ENCODE results near the gene SELENOS.

Gene SELENOS

DNA sequence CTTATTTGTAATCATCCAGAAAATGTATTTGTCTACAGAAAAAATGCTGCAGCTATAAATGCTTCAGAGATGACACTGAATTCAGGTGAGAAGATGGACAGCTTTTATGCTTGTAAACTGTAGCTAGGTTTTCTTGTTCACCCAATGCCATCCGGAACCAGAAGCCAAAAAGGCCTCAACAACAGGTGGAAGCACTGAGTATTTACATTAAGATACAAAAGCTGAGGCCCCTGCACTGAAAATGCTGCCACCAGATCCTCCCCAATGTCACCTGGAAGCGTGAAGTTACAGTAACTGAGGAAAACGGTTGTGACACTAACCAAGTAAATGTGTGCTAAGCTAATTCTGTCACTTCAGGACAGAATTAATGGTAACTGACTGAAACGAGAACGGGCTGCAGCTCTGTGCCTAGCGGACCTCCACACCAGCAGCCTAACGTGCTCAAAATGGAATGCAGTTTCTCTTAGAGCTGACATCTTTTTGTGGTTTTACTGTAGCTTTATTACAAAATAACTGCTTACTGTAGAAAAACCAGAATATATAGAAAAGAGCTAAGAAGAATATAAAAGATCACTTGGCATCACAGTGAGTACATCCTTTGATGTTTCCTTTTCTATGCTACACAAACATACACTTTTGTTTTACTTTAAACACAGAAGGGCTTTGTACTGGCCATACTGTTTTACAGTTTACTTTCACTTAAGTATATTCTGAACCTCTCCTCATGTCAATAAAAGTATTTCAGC lies 33.1 kb downstream of the SELENOS start:
- DNase-seq (ENCODE audit: low read depth): no peak
- H3K4me3 ChIP-seq (ENCODE audit: low read depth, low read length): no peak overlapping the region
- TF ChIP-seq CTCF (IDR thresholded peaks at IDR 0.05; ENCODE audit: insufficient read depth, low read depth, low read length, missing control alignments): no peak

DNA sequence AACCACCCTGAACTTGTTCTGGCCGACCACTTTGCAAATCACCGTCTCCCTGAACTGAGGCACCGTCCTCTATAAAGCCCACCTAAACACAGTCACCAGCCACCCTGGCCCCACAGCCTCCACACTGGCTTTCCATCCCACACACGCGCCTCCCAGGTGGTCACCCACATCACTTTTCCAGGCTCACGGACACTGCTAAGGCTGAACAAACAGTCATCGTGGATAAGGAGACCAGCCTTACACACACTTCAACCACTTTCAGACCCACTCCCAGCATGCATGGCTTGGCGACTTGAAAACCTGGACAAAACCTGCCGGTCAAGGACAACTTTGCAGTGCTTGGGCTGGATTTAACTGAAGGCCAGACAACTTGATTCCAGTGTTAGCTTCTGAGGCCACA lies 33.9 kb downstream of the SELENOS start:
- no peak overlapping the region for H3K4me3 ChIP-seq (ENCODE audit: low read depth, low read length)
- TF ChIP-seq CTCF (IDR thresholded peaks at IDR 0.05; ENCODE audit: insufficient read depth, low read depth, low read length, missing control alignments): no peak
- no peak for DNase-seq (ENCODE audit: low read depth)

GRCh38 chr15:101242999-101243336 lies 34.3 kb downstream of the SELENOS start:
- H3K4me3 ChIP-seq (ENCODE audit: low read depth, low read length): no peak overlapping the region
- DNase-seq (ENCODE audit: low read depth): no peak
- TF ChIP-seq CTCF (IDR thresholded peaks at IDR 0.05; ENCODE audit: insufficient read depth, low read depth, low read length, missing control alignments): no peak

DNA sequence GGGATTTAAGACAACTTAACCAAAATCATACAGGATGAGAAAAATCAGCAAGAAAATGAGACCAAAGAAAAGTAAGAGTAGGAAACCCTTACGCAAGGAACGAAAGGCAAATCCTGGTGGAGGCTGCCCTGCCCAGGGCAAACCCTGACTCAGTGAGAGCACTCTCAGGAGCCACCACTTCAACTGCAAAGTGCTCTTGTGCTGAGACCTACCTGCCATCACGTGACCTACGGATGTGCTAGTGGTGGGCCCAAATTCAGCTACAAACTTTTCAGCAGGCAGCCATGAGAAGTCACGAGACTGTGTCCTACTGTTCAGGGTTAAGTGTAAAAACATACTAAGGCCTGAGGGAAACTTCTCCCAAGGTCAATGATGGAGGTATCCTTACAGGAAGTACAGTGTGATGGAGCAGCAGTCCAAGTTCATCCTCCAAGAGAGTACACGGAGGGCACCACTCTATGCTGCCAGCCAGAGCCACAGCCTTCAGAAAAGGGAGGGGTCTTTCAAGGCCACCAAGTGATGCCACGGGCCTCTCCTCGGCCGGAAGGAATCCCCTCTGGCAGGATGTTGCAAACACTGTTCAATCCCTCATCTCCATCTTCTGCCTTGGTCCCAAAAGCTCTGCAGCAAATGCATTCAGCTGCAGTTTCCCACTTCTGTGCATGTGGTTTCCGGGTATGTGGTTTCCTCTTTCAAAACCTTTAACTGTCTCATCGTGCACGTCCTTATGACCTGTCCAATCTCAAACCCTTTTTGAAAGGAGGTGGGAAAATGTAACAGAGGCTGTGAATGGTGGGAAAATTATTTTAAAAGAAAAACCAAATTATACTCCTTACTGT lies 34.9 kb downstream of the SELENOS start:
- peak; percentile 82 for DNase-seq (ENCODE audit: low read depth)

GRCh38 chr15:101240358-101240757 lies 36.9 kb downstream of the SELENOS start:
- H3K4me3 ChIP-seq (ENCODE audit: low read depth, low read length): no peak overlapping the region
- TF ChIP-seq CTCF (IDR thresholded peaks at IDR 0.05; ENCODE audit: insufficient read depth, low read depth, low read length, missing control alignments): no peak
- DNase-seq (ENCODE audit: low read depth): no peak

More for the DNA sequence above, 34.9 kb downstream of the SELENOS start:
- no peak for TF ChIP-seq CTCF (IDR thresholded peaks at IDR 0.05; ENCODE audit: insufficient read depth, low read depth, low read length, missing control alignments)
- peak overlapping the region; percentile 12; the same call in 1 of the 2 replicates for H3K4me3 ChIP-seq (ENCODE audit: low read depth, low read length)

- TF ChIP-seq CTCF (IDR thresholded peaks at IDR 0.05; ENCODE audit: insufficient read depth, low read depth, low read length, missing control alignments): no peak
- no peak for DNase-seq (ENCODE audit: low read depth)
- H3K4me3 ChIP-seq (ENCODE audit: low read depth, low read length): no peak overlapping the region
Observed at GRCh38 chr15:101239724-101240136, 37.6 kb downstream of the SELENOS start.
